Measurements from ENCODE around the gene CDH16.

CDH16 gene

DNA sequence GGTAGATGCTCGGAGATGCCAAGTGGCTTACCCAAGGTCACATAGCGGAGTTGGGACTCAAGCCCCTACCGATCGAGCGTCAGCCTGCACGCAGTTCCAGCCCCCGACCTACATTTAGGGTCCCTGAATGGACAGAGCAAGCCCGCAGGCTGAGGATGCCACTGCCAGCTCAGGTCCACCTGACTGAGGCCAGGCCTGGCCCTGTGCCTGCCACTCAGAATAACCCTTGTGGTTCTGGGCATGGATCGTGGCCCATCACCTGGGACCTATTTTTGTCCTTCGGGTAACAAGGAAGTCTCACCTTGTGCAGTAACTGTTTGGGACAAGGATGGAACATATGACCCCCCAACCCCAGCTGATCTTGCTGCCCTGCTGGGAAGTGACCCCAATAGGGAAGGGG, 17.1 kb downstream of the CDH16 start:
- TF ChIP-seq POLR2AphosphoS5 (IDR thresholded peaks at IDR 0.05; ENCODE audit: low read depth, low read length) = no peak
- TF ChIP-seq, protein P1, sequence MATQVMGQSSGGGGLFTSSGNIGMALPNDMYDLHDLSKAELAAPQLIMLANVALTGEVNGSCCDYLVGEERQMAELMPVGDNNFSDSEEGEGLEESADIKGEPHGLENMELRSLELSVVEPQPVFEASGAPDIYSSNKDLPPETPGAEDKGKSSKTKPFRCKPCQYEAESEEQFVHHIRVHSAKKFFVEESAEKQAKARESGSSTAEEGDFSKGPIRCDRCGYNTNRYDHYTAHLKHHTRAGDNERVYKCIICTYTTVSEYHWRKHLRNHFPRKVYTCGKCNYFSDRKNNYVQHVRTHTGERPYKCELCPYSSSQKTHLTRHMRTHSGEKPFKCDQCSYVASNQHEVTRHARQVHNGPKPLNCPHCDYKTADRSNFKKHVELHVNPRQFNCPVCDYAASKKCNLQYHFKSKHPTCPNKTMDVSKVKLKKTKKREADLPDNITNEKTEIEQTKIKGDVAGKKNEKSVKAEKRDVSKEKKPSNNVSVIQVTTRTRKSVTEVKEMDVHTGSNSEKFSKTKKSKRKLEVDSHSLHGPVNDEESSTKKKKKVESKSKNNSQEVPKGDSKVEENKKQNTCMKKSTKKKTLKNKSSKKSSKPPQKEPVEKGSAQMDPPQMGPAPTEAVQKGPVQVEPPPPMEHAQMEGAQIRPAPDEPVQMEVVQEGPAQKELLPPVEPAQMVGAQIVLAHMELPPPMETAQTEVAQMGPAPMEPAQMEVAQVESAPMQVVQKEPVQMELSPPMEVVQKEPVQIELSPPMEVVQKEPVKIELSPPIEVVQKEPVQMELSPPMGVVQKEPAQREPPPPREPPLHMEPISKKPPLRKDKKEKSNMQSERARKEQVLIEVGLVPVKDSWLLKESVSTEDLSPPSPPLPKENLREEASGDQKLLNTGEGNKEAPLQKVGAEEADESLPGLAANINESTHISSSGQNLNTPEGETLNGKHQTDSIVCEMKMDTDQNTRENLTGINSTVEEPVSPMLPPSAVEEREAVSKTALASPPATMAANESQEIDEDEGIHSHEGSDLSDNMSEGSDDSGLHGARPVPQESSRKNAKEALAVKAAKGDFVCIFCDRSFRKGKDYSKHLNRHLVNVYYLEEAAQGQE (IDR thresholded peaks at IDR 0.05; ENCODE audit: insufficient read depth in 1 of 2, low read depth in 2 of 2, low read length in 2 of 2) = no peak

GRCh38 chr16:66900721-66901441, 17.8 kb downstream of the CDH16 start:
- TF ChIP-seq POLR2AphosphoS5 (IDR thresholded peaks at IDR 0.05; ENCODE audit: low read depth, low read length) (no peak), SIN3A (IDR thresholded peaks at IDR 0.05; ENCODE audit: borderline replicate concordance, insufficient read depth, low read length) (no peak), FOXP2 (optimal IDR thresholded peaks at IDR 0.05; ENCODE audit: borderline replicate concordance, extremely low read depth, extremely low read length, insufficient read depth) (no peak), TAF1 (IDR thresholded peaks at IDR 0.05; ENCODE audit: borderline replicate concordance, insufficient read depth, low read length) (no peak)
- TF ChIP-seq, protein P1 (IDR thresholded peaks at IDR 0.05; ENCODE audit: insufficient read depth in 1 of 2, low read depth in 2 of 2, low read length in 2 of 2) = no peak

GRCh38 chr16:66899945-66900710, 18.6 kb downstream of the CDH16 start:
- no peak for TF ChIP-seq POLR2AphosphoS5 (IDR thresholded peaks at IDR 0.05; ENCODE audit: low read depth, low read length)
- TF ChIP-seq, protein P1 (IDR thresholded peaks at IDR 0.05; ENCODE audit: insufficient read depth in 1 of 2, low read depth in 2 of 2, low read length in 2 of 2) = no peak
- TF ChIP-seq TAF1 (IDR thresholded peaks at IDR 0.05; ENCODE audit: borderline replicate concordance, insufficient read depth, low read length) = no peak
- TF ChIP-seq SIN3A (IDR thresholded peaks at IDR 0.05; ENCODE audit: borderline replicate concordance, insufficient read depth, low read length) = no peak
- no peak for TF ChIP-seq FOXP2 (optimal IDR thresholded peaks at IDR 0.05; ENCODE audit: borderline replicate concordance, extremely low read depth, extremely low read length, insufficient read depth)

DNA sequence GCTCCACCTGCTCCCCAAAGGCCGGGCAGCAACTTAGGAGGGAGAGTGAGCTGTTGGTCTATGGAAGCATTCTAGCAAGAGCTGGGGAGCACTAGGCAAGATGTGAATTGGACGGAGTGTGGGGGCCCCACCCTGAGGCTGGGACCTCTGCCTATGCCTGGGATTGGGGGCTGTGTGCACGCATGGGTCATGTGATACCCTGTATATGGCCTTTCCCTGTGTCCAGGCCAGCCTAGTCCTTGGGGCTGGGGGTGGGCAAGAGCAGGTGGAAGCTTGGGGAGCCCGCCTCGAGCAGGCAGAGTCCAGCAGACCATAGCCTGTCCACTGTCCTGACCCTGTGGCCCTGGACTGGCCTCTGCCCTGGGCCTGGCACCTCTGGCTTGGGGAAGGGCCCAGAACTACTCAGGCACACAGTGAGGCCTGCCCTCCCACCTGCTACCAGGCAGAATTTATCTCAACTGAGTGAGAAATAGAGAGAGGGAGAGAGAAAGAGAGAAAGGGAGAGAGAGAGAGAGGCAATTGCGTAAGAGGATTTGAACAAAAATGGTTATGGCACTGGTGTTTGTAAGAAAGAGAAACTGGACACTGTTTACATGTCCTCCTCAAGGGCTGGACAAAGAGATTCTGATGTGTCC, 19.3 kb downstream of the CDH16 start:
- TF ChIP-seq FOXP2 (optimal IDR thresholded peaks at IDR 0.05; ENCODE audit: borderline replicate concordance, extremely low read depth, extremely low read length, insufficient read depth) (no peak), POLR2AphosphoS5 (IDR thresholded peaks at IDR 0.05; ENCODE audit: low read depth, low read length) (no peak), TAF1 (IDR thresholded peaks at IDR 0.05; ENCODE audit: borderline replicate concordance, insufficient read depth, low read length) (no peak), SIN3A (IDR thresholded peaks at IDR 0.05; ENCODE audit: borderline replicate concordance, insufficient read depth, low read length) (no peak)
- TF ChIP-seq, protein P1 (IDR thresholded peaks at IDR 0.05; ENCODE audit: insufficient read depth in 1 of 2, low read depth in 2 of 2, low read length in 2 of 2) = no peak
